Stimulated activated CD4-positive, alpha-beta T cell treated with anti-CD3 and anti-CD28 coated beads, Interleukin-12 subunit alpha, Interleukin-12 subunit beta, amount 100 ng/mL, for 24 hours (primary cell): ENCODE results near the gene HS3ST6.
"Not testable (repeated sequence)": the region's sequence is repeated elsewhere in the genome, so short reads cannot be mapped to it uniquely, and the experiment has no call there.

Experiments
- DNase-seq, 2 experiments: peaks; one replicate each; pipeline ENCODE4 v3.0.0-alpha.2; 2020; ENCODE audit warnings: low read depth in 2 of 2

HS3ST6 gene

GRCh38 chr16:1926271-1926670 lies 8.1 kb upstream of the HS3ST6 start:
- DNase-seq, result no peak

GRCh38 chr16:1924095-1924494 lies 5.9 kb upstream of the HS3ST6 start:
- no peak for DNase-seq

DNA sequence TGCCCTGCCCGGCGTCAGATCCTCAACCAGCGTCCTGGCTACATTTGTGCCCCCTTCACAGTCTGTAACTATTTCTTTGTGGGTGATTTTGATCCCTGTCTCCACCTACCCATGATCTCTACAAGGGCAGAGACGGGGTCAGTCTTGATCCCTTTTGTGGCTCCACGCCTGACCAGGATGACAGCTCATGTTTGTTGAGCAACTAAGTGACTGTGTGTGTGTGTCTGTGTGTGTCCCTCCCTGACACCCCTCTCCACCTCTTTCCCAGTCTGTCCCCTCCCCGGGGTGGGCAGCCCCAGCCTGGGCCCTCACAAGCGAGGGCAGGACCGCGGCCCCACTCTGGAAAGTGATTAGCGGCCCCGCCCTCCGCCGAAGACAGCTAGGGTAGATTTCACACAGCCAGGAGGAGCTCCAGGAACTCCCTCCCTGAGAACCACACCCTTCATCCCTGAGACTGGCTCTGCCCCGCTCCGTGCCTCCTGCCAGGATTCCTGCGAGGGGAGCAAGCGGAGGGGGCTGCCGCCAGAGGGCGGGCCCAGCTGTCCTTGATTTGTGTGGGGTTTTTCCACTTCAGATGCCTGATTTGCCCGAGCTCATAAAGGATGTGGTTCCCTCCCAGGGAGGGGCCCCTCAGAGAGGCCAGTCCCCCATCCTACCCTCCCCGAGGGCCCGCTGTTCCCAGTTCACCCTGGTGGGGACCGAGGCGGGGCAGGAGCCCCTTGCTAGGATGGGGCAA lies 5.3 kb upstream of the HS3ST6 start:
- DNase-seq, result no peak

GRCh38 chr16:1922357-1922756 lies 4.1 kb upstream of the HS3ST6 start:
- no peak for DNase-seq

GRCh38 chr16:1920727-1921171 lies 2.5 kb upstream of the HS3ST6 start:
- DNase-seq, result no peak

GRCh38 chr16:1920122-1920521 lies 1.9 kb upstream of the HS3ST6 start:
- DNase-seq, result not testable (repeated sequence)

- no peak for DNase-seq
Measured at GRCh38 chr16:1919327-1919998, 1.2 kb upstream of the HS3ST6 start.

GRCh38 chr16:1917665-1918350 lies 407 bp downstream of the HS3ST6 start:
- no peak for DNase-seq

GRCh38 chr16:1917056-1917664 lies 1.1 kb downstream of the HS3ST6 start:
- no peak for DNase-seq

DNA sequence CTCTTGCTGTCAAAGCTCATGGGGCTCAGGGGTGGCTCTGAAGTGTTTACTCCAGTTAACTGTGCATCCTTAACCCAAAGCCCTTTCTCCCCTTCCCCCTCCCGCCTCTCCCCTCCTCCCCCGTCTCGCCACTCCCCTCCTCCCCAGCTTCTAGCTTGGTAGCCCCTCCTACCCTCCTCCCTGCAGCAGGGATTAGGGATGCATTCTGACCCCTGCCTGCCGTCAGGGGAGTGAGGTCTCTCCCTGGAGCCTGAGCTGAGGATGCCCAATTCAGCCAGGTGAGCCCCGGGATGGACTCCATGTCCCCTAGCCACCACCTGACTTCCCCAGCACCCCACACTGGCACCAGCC lies 1.6 kb downstream of the HS3ST6 start:
- DNase-seq, result no peak

GRCh38 chr16:1915732-1916639 lies 2.2 kb downstream of the HS3ST6 start:
- no peak for DNase-seq

DNA sequence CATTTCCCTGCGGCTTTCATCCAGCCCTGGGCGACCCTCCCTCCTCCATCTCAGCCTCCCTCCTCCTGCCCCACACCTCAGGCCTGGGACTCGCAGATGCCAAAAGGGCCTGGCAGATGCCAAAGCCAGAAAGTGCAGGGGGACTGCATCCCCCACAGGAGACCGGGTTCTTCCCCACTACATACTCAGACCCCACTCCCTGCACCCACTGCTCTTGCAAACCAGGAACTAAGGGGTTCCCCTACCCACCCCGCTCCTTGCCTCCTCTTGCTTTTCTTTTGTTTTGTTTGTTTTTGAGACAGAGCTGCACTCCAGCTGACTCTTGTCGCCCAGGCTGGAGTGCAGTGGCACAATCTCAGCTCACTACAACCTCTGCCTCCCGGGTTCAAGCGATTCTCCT lies 3.2 kb downstream of the HS3ST6 start:
- no peak for DNase-seq

GRCh38 chr16:1914084-1914608 lies 4.1 kb downstream of the HS3ST6 start:
- DNase-seq, result no peak

GRCh38 chr16:1913327-1914083 lies 4.7 kb downstream of the HS3ST6 start:
- no peak for DNase-seq

- no peak for DNase-seq
Measured at GRCh38 chr16:1912215-1912543, 6.0 kb downstream of the HS3ST6 start.

DNA sequence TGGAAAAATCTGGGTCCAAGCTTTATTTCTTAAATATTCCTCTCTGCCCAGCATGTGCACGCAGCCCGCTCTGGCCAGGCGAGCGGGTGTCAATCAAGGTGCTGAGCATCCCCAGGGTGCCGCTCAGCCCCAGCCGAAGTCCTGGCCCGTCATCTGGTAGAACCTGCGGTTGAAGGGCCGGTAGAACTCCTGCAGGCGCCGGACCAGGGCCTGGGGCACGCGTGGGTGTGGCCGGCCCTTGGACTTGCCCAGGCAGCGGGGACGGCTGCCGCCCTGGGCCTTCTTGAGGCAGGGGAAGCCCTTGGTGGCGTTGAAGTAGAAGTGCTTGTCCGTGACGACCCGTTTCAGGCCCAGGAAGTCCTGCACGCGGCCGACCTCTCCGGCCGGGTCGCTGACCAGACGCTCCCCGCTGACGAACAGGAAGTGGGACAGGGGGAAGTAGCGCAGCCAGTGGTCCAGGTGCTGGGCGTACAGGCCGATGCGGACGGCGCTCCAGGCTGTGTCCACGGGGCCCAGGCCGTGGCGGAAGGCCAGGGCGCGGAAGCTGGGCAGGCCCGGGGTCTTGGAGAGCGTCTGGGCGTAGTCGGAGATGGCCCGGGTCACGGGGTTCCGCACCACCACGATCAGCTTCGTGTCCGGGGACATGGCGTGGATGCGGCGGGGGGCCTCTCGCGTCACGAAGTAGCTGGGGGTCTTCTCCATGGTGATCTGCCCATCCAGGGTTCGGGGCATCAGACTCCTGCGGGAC lies 6.6 kb downstream of the HS3ST6 start:
- DNase-seq, result no peak

- DNase-seq, result no peak
Measured at GRCh38 chr16:1909561-1910231, 8.5 kb downstream of the HS3ST6 start.

DNA sequence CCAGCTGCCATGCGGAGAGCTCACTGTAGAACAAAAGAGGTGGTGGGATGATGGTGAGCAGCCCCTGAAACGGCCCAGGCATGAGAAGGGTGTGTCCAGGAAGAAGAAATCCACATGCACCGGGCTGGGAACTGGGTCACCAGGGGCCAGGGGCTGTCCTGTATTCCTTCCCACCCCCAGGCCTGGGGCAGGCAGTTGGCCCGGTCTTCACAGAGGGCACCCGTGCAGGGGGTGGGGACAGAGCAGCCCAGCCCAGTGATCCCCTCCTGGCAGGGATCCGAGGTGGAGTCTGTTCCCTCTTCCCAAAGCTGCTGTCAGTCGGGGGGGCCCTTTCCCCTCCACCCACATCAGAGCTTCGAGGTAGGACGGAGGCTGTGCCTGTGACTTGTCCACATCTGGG lies 9.2 kb downstream of the HS3ST6 start:
- DNase-seq, result no peak

DNA sequence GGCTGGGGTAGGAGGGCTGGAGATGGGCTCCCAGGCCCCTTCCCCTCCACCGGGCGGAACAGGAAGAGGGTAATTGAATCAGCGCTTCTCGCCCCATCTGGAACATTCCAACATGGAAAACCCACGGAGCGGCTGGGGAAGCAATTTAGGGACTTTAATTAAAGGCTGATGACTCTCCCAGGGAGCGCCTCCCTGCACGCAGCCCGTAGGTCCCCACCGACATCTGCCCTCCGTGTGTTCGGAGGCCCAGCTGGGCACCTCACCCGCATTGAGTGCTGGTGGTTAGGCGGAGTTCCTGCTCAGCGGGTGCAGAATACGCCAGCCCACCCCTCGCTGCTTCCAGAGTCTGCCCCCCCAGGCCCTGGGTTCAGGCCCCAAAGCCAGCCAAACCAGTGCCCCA lies 10.0 kb downstream of the HS3ST6 start:
- DNase-seq, result no peak
